Keratinocyte (primary cell): ENCODE data around the gene TMEM129. TPM values are rescaled to one million over a fixed set of nuclear protein-coding genes. Genes with fewer than 3 reads are reported as not detected.

Experiments
- DNase-seq: peaks from one replicate; pipeline ENCODE4 v3.0.0-alpha.2; 2011; ENCODE audit warnings: low read depth, missing footprints, low spot score
- FAIRE-seq: peaks from 2 replicates; lab custom pipeline; 2011; peaks lifted over from hg19 to GRCh38; lab: Jason Lieb, UNC
- H2AFZ ChIP-seq: 2 replicates; pipeline ENCODE4 v1.6.0; 2012; ENCODE audit warnings: low read length, control low read depth, inconsistent platforms; ENCODE audit not compliant: control insufficient read depth
- H3K27ac ChIP-seq: 2 replicates; pipeline ENCODE4 v1.5.1; 2011; ENCODE audit warnings: low read length; ENCODE audit not compliant: control insufficient read depth, insufficient read depth
- H3K27me3 ChIP-seq: 3 replicates; pipeline ENCODE4 v1.6.0; 2011; ENCODE audit warnings: low read length; ENCODE audit not compliant: control insufficient read depth, insufficient read depth; ENCODE audit errors: extremely low read depth
- H3K36me3 ChIP-seq, 2 experiments: 2 replicates in 1 of 2; 3 replicates in 1 of 2; pipeline ENCODE4 v1.5.1; 2011; ENCODE audit warnings: low read length in 2 of 2, mild to moderate bottlenecking in 1 of 2; ENCODE audit not compliant: control insufficient read depth in 2 of 2, insufficient read depth in 2 of 2; ENCODE audit errors: extremely low read depth in 1 of 2
- H3K4me1 ChIP-seq: 3 replicates; pipeline ENCODE4 v1.5.1; 2011; ENCODE audit warnings: low read length; ENCODE audit not compliant: control insufficient read depth, insufficient read depth; ENCODE audit errors: extremely low read depth
- H3K4me2 ChIP-seq: 3 replicates; pipeline ENCODE4 v1.6.0; 2011; ENCODE audit warnings: low read depth, low read length; ENCODE audit not compliant: control insufficient read depth, insufficient read depth; ENCODE audit errors: extremely low read depth
- H3K4me3 ChIP-seq, 3 experiments: fragments of 200-600 bp in 1 of 3; sonication (generic) in 1 of 3; 2 replicates in 2 of 3; 3 replicates in 1 of 3; pipeline ENCODE4 v1.5.1; 2011 to 2016; ENCODE audit warnings: low read length in 3 of 3, mild to moderate bottlenecking in 3 of 3, control low read depth in 2 of 3, inconsistent platforms in 1 of 3, low read depth in 1 of 3, mixed read lengths in 1 of 3, mixed run types in 1 of 3, moderate library complexity in 1 of 3; ENCODE audit not compliant: control insufficient read depth in 2 of 3, insufficient read depth in 2 of 3; ENCODE audit errors: extremely low read depth in 1 of 3
- H3K79me2 ChIP-seq: 2 replicates; pipeline ENCODE4 v1.6.0; 2012; ENCODE audit warnings: low read length; ENCODE audit not compliant: control insufficient read depth, insufficient read depth
- H3K9ac ChIP-seq: 3 replicates; pipeline ENCODE4 v1.6.0; 2011; ENCODE audit warnings: low read length; ENCODE audit not compliant: control insufficient read depth, insufficient read depth; ENCODE audit errors: extremely low read depth
- H3K9me1 ChIP-seq: 3 replicates; pipeline ENCODE4 v1.6.0; 2011; ENCODE audit warnings: low read length; ENCODE audit not compliant: control insufficient read depth, insufficient read depth; ENCODE audit errors: extremely low read depth
- H3K9me3 ChIP-seq: 2 replicates; pipeline ENCODE4 v1.5.1; 2012; ENCODE audit warnings: low read depth, low read length; ENCODE audit not compliant: control insufficient read depth
- H4K20me1 ChIP-seq: 3 replicates; pipeline ENCODE4 v1.6.0; 2011; ENCODE audit warnings: low read length; ENCODE audit not compliant: control insufficient read depth, insufficient read depth; ENCODE audit errors: extremely low read depth
- CTCF ChIP-seq, 3 experiments: IDR thresholded peaks in 1 of 3; conservative IDR thresholded peaks in 1 of 3; optimal IDR thresholded peaks in 1 of 3; 2 replicates in 2 of 3; 3 replicates in 1 of 3; pipeline versions ENCODE3 to v1.5.1; 2011; ENCODE audit warnings: low read length in 3 of 3, mild to moderate bottlenecking in 3 of 3, moderate library complexity in 2 of 3, control low read depth in 1 of 3, inconsistent platforms in 1 of 3; ENCODE audit not compliant: insufficient read depth in 2 of 3; ENCODE audit errors: extremely low read depth in 1 of 3
- EZH2 ChIP-seq: IDR thresholded peaks from one replicate; pipeline ENCODE4 v1.6.1; 2012; ENCODE audit warnings: inconsistent platforms, mild to moderate bottlenecking, low read length, moderate library complexity
- dilution Hi-C: fragments of 300-500 bp; cut with MboI; formaldehyde crosslinking; loops from one replicate; pipeline ENCODE4 v1.7.0; 2020; ENCODE audit warnings: low sequenced_read_pairs; ENCODE audit not compliant: extremely low pct_ligation_motif_present
- polyA plus RNA-seq, 5 experiments: library from polyadenylated mRNA; depleted of rRNA in 3 of 5; stranded (reverse) in 3 of 5; stranded (forward) in 1 of 5; unstranded in 1 of 5; fragments of >200 nt; gene quantifications; 1 replicate in 1 of 5; 2 replicates in 3 of 5; 3 replicates in 1 of 5; pipeline versions ENCODE4 v1.2.1 to v1.2.3, GENCODE V29; 2011 to 2012; ENCODE audit warnings: missing spikeins in 2 of 5, low read depth in 1 of 5, low replicate concordance in 1 of 5

TMEM129 gene
- polyA plus RNA-seq, 1 donor (not counting 4 experiments of a cell fraction or from before 2014, with no cell fraction given): 11.7 TPM

- Histone ChIP-seq H3K4me3 (no peak overlapping the region), H3K4me2 (no peak overlapping the region), H3K79me2 (no peaks in the 10 kb centered on the region), H4K20me1 (no peaks in the 10 kb centered on the region), H3K27ac (no peak overlapping the region), H3K9me1 (no peaks in the 10 kb centered on the region), H2AFZ (no peak overlapping the region), H3K9me3 (no peaks in the 10 kb centered on the region), H3K4me1 (no peaks in the 10 kb centered on the region), H3K27me3 (no peaks in the 10 kb centered on the region), H3K9ac (no peak overlapping the region), H3K36me3 (no peaks in the 10 kb centered on the region)
- TF ChIP-seq EZH2: no peak
- no peak for TF ChIP-seq CTCF (optimal IDR thresholded peaks at IDR 0.05 in 1 of 3, IDR thresholded peaks at IDR 0.05 in 1 of 3, conservative IDR thresholded peaks at IDR 0.05 in 1 of 3; ENCODE audit: extremely low read depth in 1 of 3, insufficient read depth in 2 of 3, low read length in 3 of 3)
- FAIRE-seq (no peak), DNase-seq (no peak)
- dilution Hi-C loops: no loop called here
Measured at GRCh38 chr4:1669850-1670249, 51.3 kb downstream of the TMEM129 start.

- DNase-seq: no peak
- Histone ChIP-seq H3K9me1 (no peaks in the 10 kb centered on the region), H3K4me1 (no peaks in the 10 kb centered on the region), H3K27me3 (no peaks in the 10 kb centered on the region), H3K36me3 (no peaks in the 10 kb centered on the region), H3K4me2 (no peak overlapping the region), H3K79me2 (no peaks in the 10 kb centered on the region), H3K9ac (no peak overlapping the region), H2AFZ (no peak overlapping the region), H3K27ac (no peak overlapping the region), H3K9me3 (no peaks in the 10 kb centered on the region), H3K4me3 (no peak overlapping the region), H4K20me1 (no peaks in the 10 kb centered on the region)
- TF ChIP-seq EZH2 (no peak), CTCF (optimal IDR thresholded peaks at IDR 0.05 in 1 of 3, IDR thresholded peaks at IDR 0.05 in 1 of 3, conservative IDR thresholded peaks at IDR 0.05 in 1 of 3; ENCODE audit: extremely low read depth in 1 of 3, insufficient read depth in 2 of 3, low read length in 3 of 3) (no peak)
- no peak for FAIRE-seq
- dilution Hi-C loops: no loop called here
Measured at GRCh38 chr4:1669270-1669669, 51.9 kb downstream of the TMEM129 start.
